GM12864 (cell line): ENCODE data around the gene BTG3.
A peak's percentile ranks its signal among the peaks of the same experiment; 100 is the strongest.

Experiments used
- DNase-seq: peaks from one replicate; pipeline ENCODE4 v3.0.0-alpha.2; 2011; ENCODE audit warnings: low read depth
- H3K4me3 ChIP-seq: 2 replicates; pipeline ENCODE4 v1.5.1; 2011; ENCODE audit warnings: mild to moderate bottlenecking, low read depth, low read length, control low read depth
- CTCF ChIP-seq: IDR thresholded peaks from 2 replicates; pipeline ENCODE4 v1.5.1; 2011; ENCODE audit warnings: low read depth, mild to moderate bottlenecking, moderate library complexity, low read length, control low read depth, inconsistent platforms; ENCODE audit errors: missing control alignments

BTG3 gene

GRCh38 chr21:17612023-17612564 lies 607 bp downstream of the BTG3 start:
- no peak for DNase-seq
- no peak for TF ChIP-seq CTCF
- H3K4me3 ChIP-seq: peak overlapping the region; percentile 96

- no peak for TF ChIP-seq CTCF
- DNase-seq: peak; percentile 73
- H3K4me3 ChIP-seq: peak overlapping the region; percentile 96
These were observed 1.2 kb downstream of the BTG3 start for GRCh38 chr21:17611414-17612022.

- H3K4me3 ChIP-seq: peak overlapping the region; percentile 96
- no peak for TF ChIP-seq CTCF
- no peak for DNase-seq
These were observed 1.8 kb downstream of the BTG3 start for GRCh38 chr21:17610911-17611310.

DNA sequence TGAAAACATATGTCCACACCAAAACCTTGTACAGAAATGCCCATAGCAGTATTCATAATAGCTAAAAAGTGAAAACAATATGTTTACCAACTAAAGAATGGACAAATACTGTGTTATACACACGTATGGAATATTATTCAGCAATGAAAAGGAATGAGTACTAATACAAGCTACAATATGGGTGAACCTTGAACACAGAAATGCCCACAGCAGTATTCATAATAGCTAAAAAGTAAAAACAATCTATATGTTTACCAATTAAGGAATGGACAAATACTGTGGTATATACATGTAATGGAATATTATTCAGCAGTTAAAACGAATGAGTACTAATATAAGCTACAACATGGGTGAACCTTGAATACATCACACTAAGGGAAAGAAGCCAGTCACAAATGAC lies 3.0 kb downstream of the BTG3 start:
- DNase-seq: no peak
- no peak for TF ChIP-seq CTCF
- no peak overlapping the region for H3K4me3 ChIP-seq

GRCh38 chr21:17607684-17608083 lies 5.0 kb downstream of the BTG3 start:
- no peak for DNase-seq
- TF ChIP-seq CTCF: no peak
- no peak overlapping the region for H3K4me3 ChIP-seq

DNA sequence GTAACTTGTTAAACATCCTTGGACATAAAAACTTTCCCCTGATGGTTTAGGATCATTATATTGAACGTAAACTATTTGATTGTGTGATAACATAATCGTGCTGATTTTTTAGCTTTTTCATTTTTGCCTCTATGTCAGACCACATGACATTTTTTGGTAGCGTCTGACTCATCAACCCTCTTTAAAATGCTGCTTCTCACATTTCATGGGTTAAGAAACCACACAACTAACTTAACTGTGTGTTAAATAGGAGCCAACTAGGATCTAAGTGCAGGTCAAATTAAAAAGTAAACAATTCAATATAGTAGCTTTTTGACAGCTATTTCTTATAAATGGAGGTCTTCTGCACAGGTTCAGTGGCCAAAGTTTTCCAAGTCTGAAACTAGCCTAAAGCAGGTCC lies 9.8 kb downstream of the BTG3 start:
- no peak for TF ChIP-seq CTCF
- no peak overlapping the region for H3K4me3 ChIP-seq
- no peak for DNase-seq

GRCh38 chr21:17598437-17598836 lies 14.3 kb downstream of the BTG3 start:
- DNase-seq: no peak
- H3K4me3 ChIP-seq: peak overlapping the region; percentile 14; the same call in 1 of the 2 replicates
- TF ChIP-seq CTCF: no peak
